C4-2B (cell line): Measurements from ENCODE around the gene TCAP.
A peak's percentile ranks its signal among the peaks of the same experiment; 100 is the strongest.

Source experiments
- H3K27ac ChIP-seq: fragments of 450-650 bp; 2 replicates; pipeline ENCODE4 v1.5.1; 2017
- ZFX ChIP-seq: fragments of 450-650 bp; IDR thresholded peaks from 2 replicates; pipeline ENCODE4 v1.6.1; 2017
- TF ChIP-seq, protein P1 (sequence below): fragments of 450-650 bp; conservative IDR thresholded peaks from 2 replicates; pipeline ENCODE4 v1.5.1; 2017; ENCODE audit warnings: mild to moderate bottlenecking

Gene TCAP

DNA sequence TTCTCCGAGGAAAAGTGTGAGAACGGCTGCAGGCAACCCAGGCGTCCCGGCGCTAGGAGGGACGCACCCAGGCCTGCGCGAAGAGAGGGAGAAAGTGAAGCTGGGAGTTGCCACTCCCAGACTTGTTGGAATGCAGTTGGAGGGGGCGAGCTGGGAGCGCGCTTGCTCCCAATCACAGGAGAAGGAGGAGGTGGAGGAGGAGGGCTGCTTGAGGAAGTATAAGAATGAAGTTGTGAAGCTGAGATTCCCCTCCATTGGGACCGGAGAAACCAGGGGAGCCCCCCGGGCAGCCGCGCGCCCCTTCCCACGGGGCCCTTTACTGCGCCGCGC, 34.6 kb downstream of the TCAP start, which contains the start of gene ERBB2:
Gene ERBB2, plus strand, starts transcription at position 247 of the 330 bp plus-strand sequence. CDS start 175 bp downstream, outside the sequence.
- TF ChIP-seq, protein P1, sequence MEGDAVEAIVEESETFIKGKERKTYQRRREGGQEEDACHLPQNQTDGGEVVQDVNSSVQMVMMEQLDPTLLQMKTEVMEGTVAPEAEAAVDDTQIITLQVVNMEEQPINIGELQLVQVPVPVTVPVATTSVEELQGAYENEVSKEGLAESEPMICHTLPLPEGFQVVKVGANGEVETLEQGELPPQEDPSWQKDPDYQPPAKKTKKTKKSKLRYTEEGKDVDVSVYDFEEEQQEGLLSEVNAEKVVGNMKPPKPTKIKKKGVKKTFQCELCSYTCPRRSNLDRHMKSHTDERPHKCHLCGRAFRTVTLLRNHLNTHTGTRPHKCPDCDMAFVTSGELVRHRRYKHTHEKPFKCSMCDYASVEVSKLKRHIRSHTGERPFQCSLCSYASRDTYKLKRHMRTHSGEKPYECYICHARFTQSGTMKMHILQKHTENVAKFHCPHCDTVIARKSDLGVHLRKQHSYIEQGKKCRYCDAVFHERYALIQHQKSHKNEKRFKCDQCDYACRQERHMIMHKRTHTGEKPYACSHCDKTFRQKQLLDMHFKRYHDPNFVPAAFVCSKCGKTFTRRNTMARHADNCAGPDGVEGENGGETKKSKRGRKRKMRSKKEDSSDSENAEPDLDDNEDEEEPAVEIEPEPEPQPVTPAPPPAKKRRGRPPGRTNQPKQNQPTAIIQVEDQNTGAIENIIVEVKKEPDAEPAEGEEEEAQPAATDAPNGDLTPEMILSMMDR: no peak
- no peak for TF ChIP-seq ZFX
- H3K27ac ChIP-seq: peak within 1 kb of the TSS; percentile 96

- peak overlapping the region; percentile 96 for H3K27ac ChIP-seq
- TF ChIP-seq, protein P1: no peak
- TF ChIP-seq ZFX: peak; percentile 61; the same call in 1 of the 2 replicates
Measured at GRCh38 chr17:39700148-39700987, 35.2 kb downstream of the TCAP start.

GRCh38 chr17:39701012-39701783, 36.0 kb downstream of the TCAP start:
- H3K27ac ChIP-seq: peak overlapping the region; percentile 96
- TF ChIP-seq, protein P1: no peak
- TF ChIP-seq ZFX: no peak

DNA sequence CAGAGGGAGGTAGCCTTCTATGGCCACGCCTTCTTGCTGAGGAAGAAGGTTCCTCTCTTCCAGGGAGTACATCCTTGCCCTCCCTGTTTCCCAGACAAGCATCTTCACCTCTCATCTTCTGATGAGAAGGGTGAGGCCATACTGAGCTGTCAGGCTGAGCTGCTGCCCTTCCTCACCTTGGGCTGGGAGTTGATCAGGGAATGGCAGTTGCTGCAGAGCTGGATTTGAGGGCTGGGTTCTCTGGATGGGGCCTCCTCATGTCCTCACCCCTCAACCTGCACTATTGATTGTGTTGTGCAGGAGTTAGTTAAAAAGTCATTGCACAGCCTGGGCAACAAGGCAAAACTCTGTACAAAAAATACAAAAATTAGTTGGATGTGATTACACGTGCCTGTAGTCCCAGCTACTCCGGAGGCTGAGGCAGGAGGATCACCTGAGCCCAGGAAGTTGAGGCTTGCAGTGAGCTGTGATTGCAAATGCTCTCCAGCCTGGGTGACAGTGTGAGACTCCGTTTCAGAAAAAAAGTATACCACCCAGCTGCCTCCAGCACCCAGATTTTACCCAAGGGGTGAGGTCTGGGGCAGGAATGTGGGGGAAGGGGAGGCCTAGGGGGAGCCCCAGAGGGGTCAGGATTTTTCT, 36.8 kb downstream of the TCAP start:
- H3K27ac ChIP-seq: peak overlapping the region; percentile 96
- TF ChIP-seq ZFX: no peak
- TF ChIP-seq, protein P1: no peak

DNA sequence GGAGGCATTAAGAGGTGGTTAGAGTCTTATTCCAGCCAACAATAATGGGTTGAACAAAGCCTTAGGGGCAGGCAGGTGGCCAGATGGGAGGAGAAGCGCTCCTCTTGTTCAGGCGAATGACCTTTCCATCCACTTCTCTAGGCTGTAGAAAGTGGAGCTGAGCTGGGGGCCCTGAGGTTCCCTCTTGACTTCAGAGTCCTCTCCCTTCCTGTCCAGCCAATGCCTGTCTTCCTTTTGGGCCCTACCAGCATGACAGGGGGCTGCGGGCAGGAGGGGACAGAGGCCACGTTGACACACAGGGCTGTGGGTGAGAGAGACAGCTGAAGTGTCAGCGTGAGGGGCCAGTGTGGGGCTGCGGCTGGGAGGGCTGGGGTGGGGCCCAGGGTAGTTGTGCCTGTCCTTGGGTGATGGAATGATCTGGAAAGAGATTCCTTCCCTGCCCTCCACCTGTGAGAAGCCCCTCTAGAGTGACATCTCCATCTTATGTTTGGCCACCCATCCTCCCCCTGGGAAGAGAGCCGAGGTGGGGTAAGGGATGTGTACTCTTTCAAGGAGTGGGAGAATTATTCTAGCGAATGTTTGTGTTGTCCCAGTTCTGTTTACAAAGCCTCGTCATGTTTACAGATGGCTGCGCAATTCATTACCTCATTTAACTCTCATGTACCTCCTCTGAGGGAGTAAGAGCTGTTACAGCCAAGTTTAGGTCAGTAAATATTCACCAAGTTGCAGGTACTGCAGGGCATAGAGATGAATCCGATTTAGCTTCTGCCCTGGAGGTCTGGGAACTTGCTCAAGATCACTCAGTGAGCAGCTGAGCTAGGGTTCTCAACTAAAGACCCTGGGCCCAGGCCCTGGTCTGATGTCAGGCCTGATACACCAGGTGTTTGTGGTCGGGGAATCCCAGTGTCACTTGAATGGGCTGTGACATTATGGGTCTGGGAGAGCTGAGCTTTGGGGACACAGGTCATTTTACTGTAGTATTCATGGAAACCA, 38.0 kb downstream of the TCAP start:
- TF ChIP-seq, protein P1: no peak
- no peak for TF ChIP-seq ZFX
- peak overlapping the region; percentile 96 for H3K27ac ChIP-seq

DNA sequence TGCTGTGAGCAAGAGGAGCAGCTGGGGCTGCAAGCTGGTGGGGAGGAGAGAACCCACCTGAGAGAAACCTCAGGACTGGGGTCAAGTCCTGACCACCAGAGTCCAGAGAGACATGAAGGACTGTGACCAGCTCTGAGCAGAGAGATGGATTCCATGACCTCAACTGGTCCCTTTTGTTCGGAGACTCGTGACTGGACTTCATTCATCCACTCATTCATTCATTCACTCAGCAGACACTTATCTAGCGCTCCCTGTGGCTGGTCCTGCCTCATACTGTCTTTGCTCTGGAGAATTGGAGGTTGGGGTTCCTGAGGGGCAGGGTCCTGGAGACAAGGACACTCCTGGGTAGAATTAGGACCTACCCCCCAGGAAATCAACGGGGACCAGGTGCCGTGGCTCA, 38.8 kb downstream of the TCAP start:
- TF ChIP-seq, protein P1: no peak
- no peak for TF ChIP-seq ZFX
- peak overlapping the region; percentile 96 for H3K27ac ChIP-seq
